Measurements from ENCODE around the gene ZNF761.
"Not testable (repeated sequence)": the region's sequence is repeated elsewhere in the genome, so short reads cannot be mapped to it uniquely, and the experiment has no call there.

Gene ZNF761

GRCh38 chr19:53460131-53460721, 28.4 kb downstream of the ZNF761 start:
- DNase-seq: not testable (repeated sequence)

- DNase-seq: no peak
Measured at GRCh38 chr19:53461866-53462265, 30.1 kb downstream of the ZNF761 start.

- no peak for DNase-seq
Measured at GRCh38 chr19:53462861-53463260, 31.1 kb downstream of the ZNF761 start.

- peak; percentile 90 for DNase-seq
Measured at GRCh38 chr19:53463263-53463662, 31.5 kb downstream of the ZNF761 start.

- DNase-seq: no peak
Measured at GRCh38 chr19:53466726-53467484, 35.1 kb downstream of the ZNF761 start.

DNA sequence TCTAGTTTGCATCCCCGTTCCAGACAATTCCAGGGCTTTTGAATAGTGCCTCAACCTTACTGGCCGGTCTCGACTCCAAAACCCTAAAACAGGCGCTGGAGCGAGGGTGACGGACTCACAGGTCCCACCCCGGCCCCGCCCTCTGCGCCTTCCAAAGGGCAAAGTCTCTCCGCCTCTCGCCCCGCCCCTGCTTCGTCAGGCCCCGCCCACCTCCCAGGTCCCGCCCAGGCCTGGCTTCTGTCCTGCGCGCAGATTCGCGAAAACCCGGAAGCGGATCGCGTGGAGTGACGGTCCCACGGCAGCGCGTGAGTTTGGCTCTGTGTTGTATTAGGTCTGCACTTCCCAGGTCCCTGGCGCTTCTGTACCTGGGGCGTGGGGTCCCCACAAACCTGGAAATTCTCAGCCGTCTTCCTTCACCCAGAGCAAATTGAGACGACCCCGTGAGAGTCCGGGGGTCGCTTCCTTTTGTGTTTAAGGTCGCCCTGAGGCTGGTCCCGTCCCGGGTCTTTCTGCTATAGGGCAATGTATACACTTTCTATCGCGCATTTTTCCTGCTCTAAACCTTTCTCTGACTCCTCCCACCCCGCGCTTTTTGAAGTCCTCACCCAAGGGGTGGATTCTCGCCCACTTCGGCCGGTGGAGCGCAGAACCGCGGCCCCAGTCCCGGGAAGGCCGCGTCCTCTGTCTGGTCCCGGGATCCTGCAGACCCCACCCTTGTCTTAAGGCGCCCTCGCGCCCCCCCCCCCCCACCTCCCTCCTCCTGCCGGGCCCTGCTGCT, 35.9 kb downstream of the ZNF761 start, which contains the start of gene ZNF813:
TSS of gene ZNF813 (plus strand) at position 249 of the 778 bp plus-strand sequence. CDS start 16,090 bp downstream, outside the sequence.
- DNase-seq: peak; percentile 90

- not testable (repeated sequence) for DNase-seq
Measured at GRCh38 chr19:53468628-53469027, 36.8 kb downstream of the ZNF761 start.

DNA sequence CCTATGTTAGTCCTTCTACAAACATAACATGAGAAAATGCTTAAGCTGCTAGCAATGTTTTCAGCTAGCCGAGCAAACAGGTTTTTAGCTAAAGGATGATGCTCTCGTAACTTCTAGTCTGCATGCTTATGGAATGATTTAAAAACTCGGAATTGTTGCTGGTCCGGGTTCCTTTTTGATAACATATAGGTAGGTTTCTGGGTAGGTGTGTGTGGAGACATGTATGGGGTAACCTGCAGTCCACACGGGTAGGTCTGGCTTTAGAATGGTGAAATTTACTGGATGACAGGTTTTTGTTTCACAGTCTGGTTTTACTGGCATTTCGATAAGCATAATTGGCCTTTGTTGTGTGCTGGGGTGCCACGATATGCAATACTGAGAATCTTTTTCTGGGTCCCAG, 40.1 kb downstream of the ZNF761 start:
- DNase-seq: no peak

DNA sequence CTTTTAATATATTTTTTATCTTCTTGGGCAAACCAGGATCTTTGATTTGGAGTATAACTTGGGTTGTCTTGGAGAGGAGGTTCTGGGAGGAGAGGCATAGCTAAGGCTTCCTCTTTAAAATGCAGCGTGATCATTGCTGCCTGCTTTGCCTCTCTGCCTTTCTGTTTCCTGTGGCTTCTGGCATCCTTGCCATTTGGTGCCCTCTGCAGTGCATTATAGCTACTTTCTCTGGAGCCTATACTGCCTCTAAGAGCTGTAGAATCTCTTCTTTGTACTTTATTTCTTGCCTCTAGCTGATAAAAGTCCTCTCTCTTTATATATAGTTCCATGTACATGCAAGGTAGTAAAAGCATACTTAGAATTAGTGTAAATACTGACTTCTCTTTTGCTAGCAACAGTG, 43.0 kb downstream of the ZNF761 start:
- DNase-seq: not testable (repeated sequence)

GRCh38 chr19:53475470-53475869, 43.7 kb downstream of the ZNF761 start:
- DNase-seq: not testable (repeated sequence)

- not testable (repeated sequence) for DNase-seq
Measured at GRCh38 chr19:53483751-53484150, 52.0 kb downstream of the ZNF761 start.

DNA sequence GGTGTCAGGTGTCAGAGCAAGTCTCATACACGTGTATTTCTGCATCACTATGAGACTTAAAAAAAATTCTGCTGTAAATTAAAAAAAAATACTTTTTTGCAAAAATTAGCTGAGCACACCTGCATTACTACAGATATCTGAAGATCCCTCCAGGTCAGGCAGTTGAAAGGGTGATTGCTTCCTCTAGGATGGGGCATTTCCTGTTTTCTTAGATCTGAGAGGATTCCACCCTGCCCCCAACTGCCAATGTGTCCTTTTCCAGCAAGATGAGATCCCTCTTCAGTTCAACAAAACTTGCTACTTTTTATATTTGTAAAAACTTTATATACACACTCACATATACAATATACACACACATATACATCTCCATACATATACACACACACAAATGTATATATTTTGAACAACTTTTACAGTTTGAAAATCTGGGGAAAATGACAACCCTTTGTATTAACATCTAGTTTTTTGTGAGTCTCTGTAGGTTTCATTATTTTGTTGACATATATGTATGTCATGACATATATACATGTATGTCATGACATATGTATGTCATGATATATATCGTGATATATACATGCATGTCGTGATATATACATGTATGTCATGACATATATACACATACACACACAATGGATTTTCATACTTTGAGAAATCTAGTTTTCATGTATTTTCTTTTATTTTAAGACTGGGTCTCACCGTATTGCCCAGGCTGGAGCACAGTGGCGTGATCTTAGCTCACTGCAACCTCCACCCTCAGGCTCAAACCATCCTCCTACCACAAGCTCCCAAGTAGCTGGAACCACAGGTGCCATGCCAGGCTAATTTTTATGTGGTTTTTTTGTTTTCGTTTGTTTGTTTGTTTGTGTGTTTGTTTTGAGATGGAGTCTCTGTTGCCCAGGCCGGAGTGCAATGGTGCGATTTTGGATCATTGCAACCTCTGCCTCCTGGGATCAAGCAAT, 53.5 kb downstream of the ZNF761 start:
- no peak for DNase-seq

DNA sequence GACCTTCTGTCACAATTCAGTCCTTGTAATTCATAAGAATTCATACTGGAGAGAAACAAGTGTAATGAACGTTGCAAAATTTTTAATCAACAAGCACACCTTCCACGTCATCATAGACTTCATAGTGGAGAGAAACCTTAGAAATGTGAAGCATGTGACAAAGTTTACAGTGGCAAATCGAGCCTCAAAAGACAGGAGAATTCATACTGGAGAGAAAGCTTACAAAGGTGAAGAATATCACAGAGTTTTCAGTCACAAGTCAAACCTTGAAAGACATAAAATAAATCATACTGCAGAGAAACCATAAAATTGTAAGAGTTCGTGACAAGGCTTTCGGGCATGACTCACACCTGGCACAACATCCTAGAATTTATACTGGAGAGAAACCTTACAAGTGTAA, 60.4 kb downstream of the ZNF761 start:
- DNase-seq: no peak

DNA sequence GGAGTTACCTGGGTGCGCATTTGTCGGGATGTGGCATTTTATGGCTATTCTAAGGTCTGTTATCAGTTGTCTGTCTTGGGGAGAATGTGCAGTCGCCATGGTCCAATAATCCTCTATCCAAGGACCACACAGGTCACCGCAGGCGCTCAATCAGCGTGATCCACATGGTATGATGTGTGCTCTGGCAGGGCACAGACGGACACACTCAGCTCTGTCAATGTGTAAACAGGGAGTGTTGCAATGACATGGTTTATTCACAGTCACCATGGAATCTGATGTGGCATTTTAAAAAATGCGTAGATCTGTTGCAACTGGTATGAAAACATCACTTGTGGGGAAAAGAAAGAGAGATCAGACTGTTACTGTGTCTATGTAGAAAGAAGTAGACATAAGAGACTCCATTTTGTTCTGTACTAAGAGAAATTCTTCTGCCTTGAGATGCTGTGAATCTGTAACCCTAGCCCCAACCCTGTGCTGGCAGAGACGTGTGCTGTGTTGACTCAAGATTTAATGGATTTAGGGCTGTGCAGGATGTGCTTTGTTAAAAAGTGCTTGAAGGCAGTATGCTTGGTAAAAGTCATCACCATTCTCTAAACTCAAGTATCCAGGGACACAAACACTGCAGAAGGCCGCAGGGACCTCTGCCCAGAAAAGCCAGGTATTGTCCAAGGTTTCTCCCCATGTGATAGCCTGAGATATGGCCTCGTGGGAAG, 65.7 kb downstream of the ZNF761 start:
- not testable (repeated sequence) for DNase-seq

GRCh38 chr19:53498024-53498395, 66.2 kb downstream of the ZNF761 start:
- DNase-seq: not testable (repeated sequence)

- DNase-seq: not testable (repeated sequence)
Measured at GRCh38 chr19:53503151-53503550, 71.4 kb downstream of the ZNF761 start.

GRCh38 chr19:53503671-53504364, 72.0 kb downstream of the ZNF761 start:
- not testable (repeated sequence) for DNase-seq

DNA sequence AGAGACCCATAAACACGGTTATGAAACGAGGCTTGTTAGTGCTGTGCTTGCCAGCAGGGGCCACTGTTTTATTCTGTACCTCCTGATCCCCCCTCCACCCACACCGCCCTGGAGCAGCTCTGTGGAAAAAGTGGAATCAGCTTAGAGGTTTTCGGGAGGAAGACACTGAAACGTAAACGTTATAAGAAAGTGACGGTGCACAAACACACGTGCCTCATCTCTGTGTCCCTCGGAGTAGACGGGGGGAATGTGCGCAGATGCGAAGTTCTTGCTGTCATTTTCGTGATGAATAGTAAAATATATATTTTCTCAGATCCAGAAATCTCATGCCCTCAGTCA, 72.5 kb downstream of the ZNF761 start:
- DNase-seq: not testable (repeated sequence)

DNA sequence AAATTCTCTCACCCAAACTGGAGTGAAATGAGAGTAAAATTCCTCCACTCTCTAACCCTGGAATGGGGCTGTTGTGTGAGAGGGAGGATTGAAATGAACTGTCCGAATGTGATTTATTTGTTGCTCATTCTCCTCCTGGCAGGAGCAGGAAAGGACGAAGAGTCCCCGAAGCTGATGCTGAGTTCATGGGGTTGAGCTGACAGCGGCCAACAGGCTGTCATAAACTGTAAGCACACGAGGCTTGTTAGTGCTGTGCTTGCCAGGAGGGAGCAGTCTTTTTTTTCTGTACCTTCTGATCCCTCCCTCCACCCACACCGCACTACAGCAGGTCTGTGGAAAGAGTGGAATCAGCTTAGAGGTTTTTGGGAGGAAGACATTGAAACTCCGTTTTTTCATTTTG, 73.1 kb downstream of the ZNF761 start:
- DNase-seq: no peak

- no peak for DNase-seq
Measured at GRCh38 chr19:53506728-53507127, 74.9 kb downstream of the ZNF761 start.
